ENCODE data around the gene ITPR1.

DNA sequence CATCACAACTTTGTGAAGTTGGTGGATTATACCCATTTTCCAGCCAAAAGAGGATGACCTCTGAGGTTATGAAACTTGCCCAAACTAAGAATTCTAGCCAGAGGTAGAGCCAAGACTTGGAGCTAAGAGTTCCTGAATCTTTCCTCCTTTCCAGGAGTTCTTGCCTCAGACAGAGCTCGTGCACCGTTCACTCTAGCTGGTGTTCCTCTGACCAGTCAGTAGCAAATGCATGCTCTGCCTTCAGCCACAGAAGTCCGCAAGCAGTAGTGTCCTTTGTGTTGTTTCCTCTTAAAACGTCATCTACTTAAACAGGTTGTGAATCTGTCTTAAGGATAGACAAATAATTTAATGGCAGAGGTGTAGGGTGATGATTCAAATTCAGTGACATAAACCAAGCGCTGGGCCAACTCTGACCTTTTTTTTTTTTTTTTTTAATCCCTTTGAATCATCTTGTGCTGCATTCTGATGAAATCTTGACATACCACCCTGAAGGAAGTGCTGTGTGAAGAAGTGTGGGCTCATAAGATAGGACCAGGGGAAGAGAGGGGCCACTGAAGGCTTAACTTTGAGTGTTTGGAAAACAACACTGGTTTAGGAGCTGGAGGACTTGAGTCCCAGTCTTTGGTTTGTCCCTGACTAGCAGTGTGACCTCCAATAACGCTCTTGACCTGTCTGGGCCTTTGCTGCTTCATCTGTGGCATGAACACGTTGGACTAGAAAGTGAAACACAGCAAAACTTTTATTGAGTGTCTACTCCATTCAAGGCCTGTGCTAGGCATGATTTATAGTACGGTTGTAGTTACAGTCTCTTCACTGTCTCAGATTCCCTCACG, 53.4 kb downstream of the ITPR1 start:
- TF ChIP-seq, protein P1, sequence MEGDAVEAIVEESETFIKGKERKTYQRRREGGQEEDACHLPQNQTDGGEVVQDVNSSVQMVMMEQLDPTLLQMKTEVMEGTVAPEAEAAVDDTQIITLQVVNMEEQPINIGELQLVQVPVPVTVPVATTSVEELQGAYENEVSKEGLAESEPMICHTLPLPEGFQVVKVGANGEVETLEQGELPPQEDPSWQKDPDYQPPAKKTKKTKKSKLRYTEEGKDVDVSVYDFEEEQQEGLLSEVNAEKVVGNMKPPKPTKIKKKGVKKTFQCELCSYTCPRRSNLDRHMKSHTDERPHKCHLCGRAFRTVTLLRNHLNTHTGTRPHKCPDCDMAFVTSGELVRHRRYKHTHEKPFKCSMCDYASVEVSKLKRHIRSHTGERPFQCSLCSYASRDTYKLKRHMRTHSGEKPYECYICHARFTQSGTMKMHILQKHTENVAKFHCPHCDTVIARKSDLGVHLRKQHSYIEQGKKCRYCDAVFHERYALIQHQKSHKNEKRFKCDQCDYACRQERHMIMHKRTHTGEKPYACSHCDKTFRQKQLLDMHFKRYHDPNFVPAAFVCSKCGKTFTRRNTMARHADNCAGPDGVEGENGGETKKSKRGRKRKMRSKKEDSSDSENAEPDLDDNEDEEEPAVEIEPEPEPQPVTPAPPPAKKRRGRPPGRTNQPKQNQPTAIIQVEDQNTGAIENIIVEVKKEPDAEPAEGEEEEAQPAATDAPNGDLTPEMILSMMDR (IDR thresholded peaks at IDR 0.05; ENCODE audit: insufficient read depth, low read depth, low read length), result no peak
- TF ChIP-seq EZH2 (IDR thresholded peaks at IDR 0.05; ENCODE audit: insufficient read depth, low read length), result no peak
